Measurements from ENCODE around the gene FAM174C. TPM values are rescaled to one million over a fixed set of nuclear protein-coding genes. Genes with fewer than 3 reads are reported as not detected.

The FAM174C gene
- total RNA-seq, 1 experiment from 2014 or later = 77.1 TPM

DNA sequence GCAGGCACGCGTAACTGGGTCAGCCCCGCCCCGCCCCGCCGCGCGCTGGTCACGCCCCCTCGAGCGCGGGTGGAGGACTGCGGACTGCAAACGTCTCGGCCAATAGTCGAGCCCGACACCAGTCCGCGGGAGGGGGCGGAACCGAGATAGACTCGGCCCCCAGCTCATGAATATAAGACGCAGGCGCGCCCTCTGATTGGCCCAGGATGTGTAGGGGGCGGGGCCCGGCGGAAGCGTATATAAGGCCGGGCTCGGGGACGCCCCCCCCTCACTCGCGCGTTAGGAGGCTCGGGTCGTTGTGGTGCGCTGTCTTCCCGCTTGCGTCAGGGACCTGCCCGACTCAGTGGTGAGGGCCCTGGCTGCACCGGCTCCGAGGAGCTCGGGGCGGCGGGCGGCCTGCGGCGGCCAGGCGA, 6.3 kb upstream of the FAM174C start, which contains the start of gene CIRBP:
TSS of gene CIRBP (plus strand) at position 268 of the 413 bp plus-strand sequence. CDS start 1,602 bp downstream, outside the sequence.
- Histone ChIP-seq H3K4me3 (replicated peaks in 1 of 2; ENCODE audit: low read depth in 1 of 2, low read length in 2 of 2) (peak within 1 kb of the TSS; percentile 85 to 96), H3K27ac (ENCODE audit: low read depth, low read length) (peak within 1 kb of the TSS; percentile 100), H3K9me3 (ENCODE audit: control insufficient read depth in 1 of 2, insufficient read depth in 1 of 2, low read depth in 1 of 2, low read length in 2 of 2) (no peaks in the 10 kb centered on the region), H3K27me3 (ENCODE audit: insufficient read depth, low read length) (no peaks in the 10 kb centered on the region), H3K36me3 (ENCODE audit: control insufficient read depth in 1 of 2, insufficient read depth in 2 of 2, low read length in 2 of 2) (peaks cover 24 to 26% of the 10 kb centered on the region in 2 experiments; a peak in 3 of 4 replicates), H2AFZ (ENCODE audit: low read depth, low read length, poor library complexity, severe bottlenecking) (no peak within 1 kb of the TSS), H3K79me2 (ENCODE audit: insufficient read depth, low read length) (peaks cover 45% of the 10 kb centered on the region), H3K9me2 (ENCODE audit: insufficient read depth) (no peaks in the 10 kb centered on the region), H3K4me2 (ENCODE audit: low read length) (peak within 1 kb of the TSS; percentile 100), H3K4me1 (ENCODE audit: control insufficient read depth in 1 of 2, insufficient read depth in 2 of 2, low read length in 2 of 2) (peaks cover 44 to 81% of the 10 kb centered on the region in 2 experiments), H4K20me1 (ENCODE audit: insufficient read depth) (no peaks in the 10 kb centered on the region), H3K9ac (ENCODE audit: low read length) (peak within 1 kb of the TSS; percentile 98)
- ATAC-seq (peak; percentile 69), DNase-seq (ENCODE audit: low read depth, low spot score) (peak; percentile 97)
- TF ChIP-seq POLR2A (IDR thresholded peaks at IDR 0.05; ENCODE audit: borderline replicate concordance, extremely low read depth, insufficient read depth, insufficient read length) (peak; percentile 97), POLR2AphosphoS5 (IDR thresholded peaks at IDR 0.05; ENCODE audit: low read depth, low read length) (peak; percentile 98), SP1 (IDR thresholded peaks at IDR 0.05; ENCODE audit: low read depth) (no peak)
- ChIA-PET CTCF (interaction anchor here (1.0 to 6.5 kb wide), 4 partner anchors 13 to 186 kb away, joined by 3 to 325 read pairs (median 3); no protein-coding TSS in a partner anchor), RAD21 (ENCODE audit: low non-redundant PET in 1 of 2, low total read pairs in 2 of 2, uncharacterized antibody in 2 of 2, unreplicated experiment in 2 of 2) (interaction anchor here (0.6 to 1.4 kb wide), 5 partner anchors 16 to 243 kb away, joined by 3 to 16 read pairs (median 4); partner anchors contain the start of gene CNN2 (in 1 of the 2)), POLR2A (interaction anchor here (0.6 to 1.7 kb wide), 46 partner anchors 10 to 635 kb away, joined by 3 to 139 read pairs (median 5); partner anchors contain the start of genes ABCA7, ATP5F1D, CBARP and CNN2)
- intact Hi-C loops (cut with micrococcal nuclease) = no loop called here
- no TSS peak for BruUV-seq (replicated peaks)

DNA sequence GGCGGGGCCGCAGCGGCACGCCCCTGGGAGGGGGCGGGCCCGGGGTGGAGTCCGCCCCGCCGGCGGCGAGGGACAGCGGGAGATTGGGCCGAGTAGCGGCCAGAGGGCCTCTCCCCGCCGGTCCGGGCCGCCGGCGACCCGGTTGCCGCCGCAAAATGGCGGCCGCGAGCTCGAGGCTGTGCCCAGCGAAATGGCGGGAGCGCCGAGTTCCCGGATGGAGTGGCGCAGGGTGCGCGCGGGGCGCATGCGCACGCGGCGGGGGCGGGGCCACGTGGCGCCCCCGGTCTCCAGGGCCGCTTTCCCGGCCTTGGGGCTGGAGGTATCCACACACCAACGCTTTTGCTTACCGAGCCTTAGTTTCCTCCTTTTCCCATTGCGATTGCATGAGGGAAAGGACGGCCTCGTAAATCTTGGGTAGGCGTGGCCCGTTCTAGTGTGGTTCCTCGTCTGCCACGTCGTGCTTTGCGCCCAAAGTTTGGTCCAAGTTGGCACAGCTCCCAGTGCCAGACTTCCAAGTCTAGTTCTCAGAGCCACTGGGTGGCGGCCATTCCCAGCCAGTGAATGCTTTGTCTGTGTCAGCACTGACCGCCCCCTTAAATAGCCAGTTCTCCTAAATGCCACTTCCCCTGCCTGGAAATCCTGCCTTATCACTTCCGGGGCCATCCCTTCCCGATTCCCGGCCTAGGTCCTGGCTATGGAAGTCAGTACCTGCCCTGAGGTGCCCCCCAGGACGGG, 5.7 kb upstream of the FAM174C start:
- Histone ChIP-seq H3K79me2 (ENCODE audit: insufficient read depth, low read length) (peaks cover 51% of the 10 kb centered on the region), H3K9ac (ENCODE audit: low read length) (peak overlapping the region; percentile 98), H3K4me3 (replicated peaks in 1 of 2; ENCODE audit: low read depth in 1 of 2, low read length in 2 of 2) (peak overlapping the region; percentile 85 to 96), H3K9me3 (ENCODE audit: control insufficient read depth in 1 of 2, insufficient read depth in 1 of 2, low read depth in 1 of 2, low read length in 2 of 2) (no peaks in the 10 kb centered on the region), H2AFZ (ENCODE audit: low read depth, low read length, poor library complexity, severe bottlenecking) (no peak overlapping the region), H3K36me3 (ENCODE audit: control insufficient read depth in 1 of 2, insufficient read depth in 2 of 2, low read length in 2 of 2) (peaks cover 26 to 32% of the 10 kb centered on the region in 2 experiments; a peak in 3 of 4 replicates), H3K27ac (ENCODE audit: low read depth, low read length) (peak overlapping the region; percentile 100), H3K27me3 (ENCODE audit: insufficient read depth, low read length) (no peaks in the 10 kb centered on the region), H3K9me2 (ENCODE audit: insufficient read depth) (no peaks in the 10 kb centered on the region), H3K4me2 (ENCODE audit: low read length) (peak overlapping the region; percentile 100), H3K4me1 (ENCODE audit: control insufficient read depth in 1 of 2, insufficient read depth in 2 of 2, low read length in 2 of 2) (peaks cover 45 to 81% of the 10 kb centered on the region in 2 experiments), H4K20me1 (ENCODE audit: insufficient read depth) (no peaks in the 10 kb centered on the region)
- DNase-seq (ENCODE audit: low read depth, low spot score) (no peak), ATAC-seq (peak; percentile 23)
- intact Hi-C loops (cut with micrococcal nuclease) = loop anchor here (10.0 kb wide), 1 partner anchor 135 kb away; the partner anchor contains the start of genes DAZAP1 and GAMT
- peak; percentile 76 for TF ChIP-seq ZFX (IDR thresholded peaks at IDR 0.05)
- TF ChIP-seq POLR2AphosphoS5 (IDR thresholded peaks at IDR 0.05; ENCODE audit: low read depth, low read length) = peak; percentile 89
- TF ChIP-seq SIN3A (IDR thresholded peaks at IDR 0.05; ENCODE audit: low read depth) = no peak
- TF ChIP-seq YY1 (IDR thresholded peaks at IDR 0.05; ENCODE audit: extremely low read depth, insufficient replicate concordance, low read depth, low read length) = peak; percentile 98
- no peak for TF ChIP-seq FOSL1 (IDR thresholded peaks at IDR 0.05; ENCODE audit: low read depth)
- ChIA-PET CTCF (interaction anchor here (1.0 to 6.5 kb wide), 4 partner anchors 14 to 186 kb away, joined by 3 to 325 read pairs (median 3); no protein-coding TSS in a partner anchor), RAD21 (ENCODE audit: low non-redundant PET in 1 of 2, low total read pairs in 2 of 2, uncharacterized antibody in 2 of 2, unreplicated experiment in 2 of 2) (interaction anchor here (0.6 to 1.4 kb wide), 5 partner anchors 17 to 244 kb away, joined by 3 to 16 read pairs (median 4); partner anchors contain the start of gene CNN2 (in 1 of the 2)), POLR2A (interaction anchor here (0.6 to 1.7 kb wide), 32 partner anchors 10 to 635 kb away, joined by 3 to 139 read pairs (median 7); partner anchors contain the start of genes ABCA7, ATP5F1D, CBARP and CNN2)
- TSS peak; percentile 65 for BruUV-seq (replicated peaks)
